Measurements from ENCODE around the gene NOC4L. TPM values are rescaled to one million over a fixed set of nuclear protein-coding genes. Genes with fewer than 3 reads are reported as not detected.

NOC4L gene
- total and polyA plus RNA-seq, 2 donors (not counting 3 experiments of a cell fraction or from before 2014, with no cell fraction given) = 19.4 to 29.4 TPM

- POLR2A ChIA-PET = no interaction called here
- FAIRE-seq = no peak
- no peaks in the 10 kb centered on the region for H3K79me2 ChIP-seq (ENCODE audit: control insufficient read depth, insufficient read depth, low read length)
- H3K4me3 ChIP-seq (replicated peaks in 1 of 3; ENCODE audit: insufficient read depth in 1 of 3, low read depth in 1 of 3, low read length in 3 of 3) = no peak overlapping the region
- BruUV-seq (replicated peaks) = no TSS peak
- H2AFZ ChIP-seq (ENCODE audit: low read depth, low read length) = no peak overlapping the region
- no peak overlapping the region for H3K9ac ChIP-seq (replicated peaks; ENCODE audit: extremely low read depth, insufficient read depth, low read length)
- no peaks in the 10 kb centered on the region for H3K4me1 ChIP-seq (ENCODE audit: control insufficient read depth, extremely low read depth, insufficient read depth, low read length)
- no peaks in the 10 kb centered on the region for H3K36me3 ChIP-seq (ENCODE audit: control insufficient read depth in 2 of 2, extremely low read depth in 1 of 2, insufficient read depth in 2 of 2, low read length in 2 of 2)
- no peaks in the 10 kb centered on the region for H4K20me1 ChIP-seq (replicated peaks; ENCODE audit: control insufficient read depth, extremely low read depth, insufficient read depth, low read length)
- no peak overlapping the region for H3K4me2 ChIP-seq (ENCODE audit: insufficient read depth, low read length)
- CTCF ChIA-PET = interaction anchor here (1.3 kb wide), 1 partner anchor 14 kb away, joined by 3 read pairs; no protein-coding TSS in a partner anchor
- dilution Hi-C loops (cut with MboI; ENCODE audit: extremely low pct_ligation_motif_present, low sequenced_read_pairs) = no loop called here
- H3K9me3 ChIP-seq (replicated peaks; ENCODE audit: control insufficient read depth, insufficient read depth, low read length) = no peaks in the 10 kb centered on the region
- no peaks in the 10 kb centered on the region for H3K9me1 ChIP-seq (replicated peaks; ENCODE audit: control insufficient read depth, extremely low read depth, insufficient read depth, low read length)
- H3K27ac ChIP-seq (ENCODE audit: insufficient read depth, low read depth, low read length) = no peak overlapping the region
- intact Hi-C loops (cut with micrococcal nuclease) = no loop called here
- TF ChIP-seq MAX (IDR thresholded peaks at IDR 0.05; ENCODE audit: insufficient read depth, insufficient read length) = no peak
- TF ChIP-seq POLR2A (IDR thresholded peaks at IDR 0.05; ENCODE audit: low read depth, low read length) = no peak
- no peak for TF ChIP-seq FOS (IDR thresholded peaks at IDR 0.05; ENCODE audit: borderline replicate concordance, insufficient read depth, low read length)
- H3K27me3 ChIP-seq (ENCODE audit: control insufficient read depth in 2 of 2, insufficient read depth in 2 of 2, low read length in 2 of 2) = no peaks in the 10 kb centered on the region
- no peak for DNase-seq (ENCODE audit: low read depth, low spot score)
These were observed 53.5 kb downstream of the NOC4L start for GRCh38 chr12:132197581-132198354.

- Histone ChIP-seq H3K27me3 (ENCODE audit: control insufficient read depth in 2 of 2, insufficient read depth in 2 of 2, low read length in 2 of 2) (peaks cover 0 to under 1% of the 10 kb centered on the region in 2 experiments), H3K9me1 (replicated peaks; ENCODE audit: control insufficient read depth, extremely low read depth, insufficient read depth, low read length) (no peaks in the 10 kb centered on the region), H3K4me2 (ENCODE audit: insufficient read depth, low read length) (no peak overlapping the region), H3K36me3 (ENCODE audit: control insufficient read depth in 2 of 2, extremely low read depth in 1 of 2, insufficient read depth in 2 of 2, low read length in 2 of 2) (no peaks in the 10 kb centered on the region), H3K9me3 (replicated peaks; ENCODE audit: control insufficient read depth, insufficient read depth, low read length) (no peaks in the 10 kb centered on the region), H3K4me1 (ENCODE audit: control insufficient read depth, extremely low read depth, insufficient read depth, low read length) (no peaks in the 10 kb centered on the region), H4K20me1 (replicated peaks; ENCODE audit: control insufficient read depth, extremely low read depth, insufficient read depth, low read length) (no peaks in the 10 kb centered on the region), H3K27ac (ENCODE audit: insufficient read depth, low read depth, low read length) (no peak overlapping the region), H3K9ac (replicated peaks; ENCODE audit: extremely low read depth, insufficient read depth, low read length) (no peak overlapping the region), H3K4me3 (replicated peaks in 1 of 3; ENCODE audit: insufficient read depth in 1 of 3, low read depth in 1 of 3, low read length in 3 of 3) (no peak overlapping the region), H2AFZ (ENCODE audit: low read depth, low read length) (no peak overlapping the region), H3K79me2 (ENCODE audit: control insufficient read depth, insufficient read depth, low read length) (no peaks in the 10 kb centered on the region)
- no TSS peak for BruUV-seq (replicated peaks)
- TF ChIP-seq POLR2A (IDR thresholded peaks at IDR 0.05; ENCODE audit: low read depth, low read length) (no peak), FOS (IDR thresholded peaks at IDR 0.05; ENCODE audit: borderline replicate concordance, insufficient read depth, low read length) (no peak), EZH2 (IDR thresholded peaks at IDR 0.05; ENCODE audit: borderline replicate concordance, low read depth, low read length, severe bottlenecking) (no peak), GATA2 (IDR thresholded peaks at IDR 0.05; ENCODE audit: insufficient read depth, insufficient read length, low read depth, low read length) (no peak), CTCF (IDR thresholded peaks at IDR 0.05; ENCODE audit: extremely low read depth in 1 of 2, insufficient read depth in 1 of 2, low read depth in 1 of 2, low read length in 2 of 2) (no peak), MYC (IDR thresholded peaks at IDR 0.05; ENCODE audit: low read depth, low read length) (no peak), JUN (IDR thresholded peaks at IDR 0.05; ENCODE audit: borderline replicate concordance, insufficient read depth, insufficient read length, low read depth) (no peak), POLR2AphosphoS5 (IDR thresholded peaks at IDR 0.05; ENCODE audit: insufficient read depth, low read depth, low read length) (no peak), MAX (IDR thresholded peaks at IDR 0.05; ENCODE audit: insufficient read depth, insufficient read length) (no peak)
- DNase-seq (ENCODE audit: low read depth, low spot score) (no peak), FAIRE-seq (no peak)
- dilution Hi-C loops (cut with MboI; ENCODE audit: extremely low pct_ligation_motif_present, low sequenced_read_pairs) = no loop called here
- CTCF ChIA-PET = no interaction called here
- intact Hi-C loops (cut with micrococcal nuclease) = no loop called here
- POLR2A ChIA-PET = no interaction called here
These were observed 54.8 kb downstream of the NOC4L start for GRCh38 chr12:132199101-132199500.
